Spleen (tissue), 7 donors: ENCODE measurements around the gene EPHA6.

ENCODE experiments used
- POLR2A ChIP-seq, 3 donors: fragments of 450-650 bp; IDR thresholded peaks; one replicate each; pipeline ENCODE4 v1.5.1; 2017; ENCODE audit warnings: antibody characterized with exemption in 3 of 3, mild to moderate bottlenecking in 1 of 3
- POLR2AphosphoS5 ChIP-seq, 3 donors: sonication (generic); formaldehyde crosslinking; IDR thresholded peaks; one replicate each; pipeline ENCODE4 v1.5.1; 2017; ENCODE audit warnings: antibody characterized with exemption in 3 of 3
- TF ChIP-seq, protein P1 (sequence below), 11 experiments: fragments of 200-600 bp in 7 of 11; fragments of 450-650 bp in 4 of 11; sonication (generic) in 4 of 11; IDR thresholded peaks in 8 of 11; conservative IDR thresholded peaks in 3 of 11; 1 replicate in 7 of 11; 2 replicates in 4 of 11; pipeline versions ENCODE4 v1.4.0 to v1.8.0; 2016 to 2021; ENCODE audit warnings: antibody characterized with exemption in 11 of 11, inconsistent platforms in 4 of 11, mild to moderate bottlenecking in 1 of 11
- donor health status: DM: no; HTN: no; CAD: no; lungs with moderate emphysema.
- donor health status: DM: no; HTN: no; CAD: no.
- donor health status: DM: no; HTN: no; CAD: no.

GRCh38 chr3:97550408-97550807, 736.0 kb downstream of the EPHA6 start:
- no peak for TF ChIP-seq POLR2AphosphoS5 (IDR thresholded peaks at IDR 0.05)
- no peak for TF ChIP-seq POLR2A (IDR thresholded peaks at IDR 0.05)
- TF ChIP-seq, protein P1, sequence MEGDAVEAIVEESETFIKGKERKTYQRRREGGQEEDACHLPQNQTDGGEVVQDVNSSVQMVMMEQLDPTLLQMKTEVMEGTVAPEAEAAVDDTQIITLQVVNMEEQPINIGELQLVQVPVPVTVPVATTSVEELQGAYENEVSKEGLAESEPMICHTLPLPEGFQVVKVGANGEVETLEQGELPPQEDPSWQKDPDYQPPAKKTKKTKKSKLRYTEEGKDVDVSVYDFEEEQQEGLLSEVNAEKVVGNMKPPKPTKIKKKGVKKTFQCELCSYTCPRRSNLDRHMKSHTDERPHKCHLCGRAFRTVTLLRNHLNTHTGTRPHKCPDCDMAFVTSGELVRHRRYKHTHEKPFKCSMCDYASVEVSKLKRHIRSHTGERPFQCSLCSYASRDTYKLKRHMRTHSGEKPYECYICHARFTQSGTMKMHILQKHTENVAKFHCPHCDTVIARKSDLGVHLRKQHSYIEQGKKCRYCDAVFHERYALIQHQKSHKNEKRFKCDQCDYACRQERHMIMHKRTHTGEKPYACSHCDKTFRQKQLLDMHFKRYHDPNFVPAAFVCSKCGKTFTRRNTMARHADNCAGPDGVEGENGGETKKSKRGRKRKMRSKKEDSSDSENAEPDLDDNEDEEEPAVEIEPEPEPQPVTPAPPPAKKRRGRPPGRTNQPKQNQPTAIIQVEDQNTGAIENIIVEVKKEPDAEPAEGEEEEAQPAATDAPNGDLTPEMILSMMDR (IDR thresholded peaks at IDR 0.05 in 8 of 11, conservative IDR thresholded peaks at IDR 0.05 in 3 of 11), result no peak
